IMR-90 (cell line): Measurements from ENCODE around the gene HSF2BP.

Experiments used
- CHD1 ChIP-seq: IDR thresholded peaks from 2 replicates; pipeline ENCODE4 v1.6.1; 2012; ENCODE audit warnings: low read depth, low read length, improper control_type of control experiment
- FOS ChIP-seq: fragments of 150-350 bp; IDR thresholded peaks from 2 replicates; pipeline ENCODE4 v1.6.1; 2016; ENCODE audit warnings: low read depth, low read length
- MAFK ChIP-seq: IDR thresholded peaks from 2 replicates; pipeline ENCODE4 v1.6.1; 2012; ENCODE audit warnings: low read depth, low read length, improper control_type of control experiment
- MAZ ChIP-seq: IDR thresholded peaks from 2 replicates; pipeline ENCODE4 v1.6.1; 2012; ENCODE audit warnings: low read depth, mild to moderate bottlenecking, low read length, improper control_type of control experiment, moderate library complexity, borderline replicate concordance
- MXI1 ChIP-seq: IDR thresholded peaks from 2 replicates; pipeline ENCODE4 v1.6.1; 2012; ENCODE audit warnings: low read depth, mild to moderate bottlenecking, low read length, moderate library complexity, borderline replicate concordance
- POLR2A ChIP-seq: IDR thresholded peaks from 2 replicates; pipeline ENCODE4 v1.6.1; 2012; ENCODE audit warnings: mild to moderate bottlenecking, low read depth, low read length
- RAD21 ChIP-seq: IDR thresholded peaks from 2 replicates; pipeline ENCODE4 v1.6.1; 2012; ENCODE audit warnings: low read length, improper control_type of control experiment
- RFX5 ChIP-seq: IDR thresholded peaks from 2 replicates; pipeline ENCODE4 v1.8.0; 2012; ENCODE audit warnings: low read depth, mild to moderate bottlenecking, low read length, moderate library complexity
- SMC3 ChIP-seq: fragments of 150-350 bp; IDR thresholded peaks from 2 replicates; pipeline ENCODE4 v1.6.1; 2016; ENCODE audit warnings: low read depth, mild to moderate bottlenecking, antibody characterized with exemption, low read length, moderate library complexity
- TF ChIP-seq, protein P1 (sequence below): conservative IDR thresholded peaks from 2 replicates; pipeline ENCODE4 v1.5.1; 2012; ENCODE audit warnings: mild to moderate bottlenecking, low read depth, low read length, improper control_type of control experiment
- TF ChIP-seq, protein P2 (sequence below): fragments of 150-350 bp; IDR thresholded peaks from 2 replicates; pipeline ENCODE4 v1.6.1; 2016; ENCODE audit warnings: low read depth, mild to moderate bottlenecking, low read length, moderate library complexity, borderline replicate concordance
- TF ChIP-seq, protein P3 (sequence below): fragments of 150-350 bp; IDR thresholded peaks from 2 replicates; pipeline ENCODE4 v1.6.1; 2017; ENCODE audit warnings: mild to moderate bottlenecking, antibody characterized with exemption, low read length, low read depth

DNA sequence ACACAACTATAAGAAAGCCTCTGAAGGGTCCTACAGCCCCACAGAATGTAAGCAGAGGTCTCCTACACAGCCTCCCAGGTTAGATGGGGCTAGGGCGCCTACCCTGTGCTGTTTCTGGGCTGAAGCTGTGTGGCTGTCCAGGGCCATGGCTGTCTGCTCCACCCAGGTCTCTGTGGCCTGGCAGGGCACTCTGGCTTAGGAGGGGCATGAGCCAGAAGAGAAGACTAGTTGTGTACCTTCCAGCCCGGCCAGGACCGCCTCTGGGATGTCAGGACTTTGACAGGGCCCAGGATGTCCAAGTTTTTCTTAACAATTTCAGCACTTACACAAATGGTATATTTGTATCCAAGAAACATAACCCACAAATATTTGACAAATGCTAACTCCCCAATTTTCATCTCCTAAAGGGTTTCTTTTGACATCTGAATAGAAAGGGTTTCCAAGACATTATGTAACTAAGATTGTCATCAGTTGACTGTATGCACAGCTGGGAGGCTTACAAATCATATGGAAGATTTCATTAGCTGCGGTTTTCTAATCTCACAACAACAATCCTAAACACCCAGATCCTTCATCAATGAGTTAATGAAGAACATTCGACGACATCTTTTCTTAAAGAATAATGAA lies 80.5 kb downstream of the HSF2BP start:
- TF ChIP-seq FOS: no peak
- TF ChIP-seq, protein P1, sequence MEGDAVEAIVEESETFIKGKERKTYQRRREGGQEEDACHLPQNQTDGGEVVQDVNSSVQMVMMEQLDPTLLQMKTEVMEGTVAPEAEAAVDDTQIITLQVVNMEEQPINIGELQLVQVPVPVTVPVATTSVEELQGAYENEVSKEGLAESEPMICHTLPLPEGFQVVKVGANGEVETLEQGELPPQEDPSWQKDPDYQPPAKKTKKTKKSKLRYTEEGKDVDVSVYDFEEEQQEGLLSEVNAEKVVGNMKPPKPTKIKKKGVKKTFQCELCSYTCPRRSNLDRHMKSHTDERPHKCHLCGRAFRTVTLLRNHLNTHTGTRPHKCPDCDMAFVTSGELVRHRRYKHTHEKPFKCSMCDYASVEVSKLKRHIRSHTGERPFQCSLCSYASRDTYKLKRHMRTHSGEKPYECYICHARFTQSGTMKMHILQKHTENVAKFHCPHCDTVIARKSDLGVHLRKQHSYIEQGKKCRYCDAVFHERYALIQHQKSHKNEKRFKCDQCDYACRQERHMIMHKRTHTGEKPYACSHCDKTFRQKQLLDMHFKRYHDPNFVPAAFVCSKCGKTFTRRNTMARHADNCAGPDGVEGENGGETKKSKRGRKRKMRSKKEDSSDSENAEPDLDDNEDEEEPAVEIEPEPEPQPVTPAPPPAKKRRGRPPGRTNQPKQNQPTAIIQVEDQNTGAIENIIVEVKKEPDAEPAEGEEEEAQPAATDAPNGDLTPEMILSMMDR: no peak
- no peak for TF ChIP-seq MXI1
- no peak for TF ChIP-seq POLR2A
- no peak for TF ChIP-seq CHD1
- TF ChIP-seq RAD21: no peak
- TF ChIP-seq SMC3: no peak
- TF ChIP-seq RFX5: no peak
- TF ChIP-seq MAFK: no peak
- TF ChIP-seq, protein P2, sequence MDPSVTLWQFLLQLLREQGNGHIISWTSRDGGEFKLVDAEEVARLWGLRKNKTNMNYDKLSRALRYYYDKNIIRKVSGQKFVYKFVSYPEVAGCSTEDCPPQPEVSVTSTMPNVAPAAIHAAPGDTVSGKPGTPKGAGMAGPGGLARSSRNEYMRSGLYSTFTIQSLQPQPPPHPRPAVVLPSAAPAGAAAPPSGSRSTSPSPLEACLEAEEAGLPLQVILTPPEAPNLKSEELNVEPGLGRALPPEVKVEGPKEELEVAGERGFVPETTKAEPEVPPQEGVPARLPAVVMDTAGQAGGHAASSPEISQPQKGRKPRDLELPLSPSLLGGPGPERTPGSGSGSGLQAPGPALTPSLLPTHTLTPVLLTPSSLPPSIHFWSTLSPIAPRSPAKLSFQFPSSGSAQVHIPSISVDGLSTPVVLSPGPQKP: no peak
- TF ChIP-seq, protein P3, sequence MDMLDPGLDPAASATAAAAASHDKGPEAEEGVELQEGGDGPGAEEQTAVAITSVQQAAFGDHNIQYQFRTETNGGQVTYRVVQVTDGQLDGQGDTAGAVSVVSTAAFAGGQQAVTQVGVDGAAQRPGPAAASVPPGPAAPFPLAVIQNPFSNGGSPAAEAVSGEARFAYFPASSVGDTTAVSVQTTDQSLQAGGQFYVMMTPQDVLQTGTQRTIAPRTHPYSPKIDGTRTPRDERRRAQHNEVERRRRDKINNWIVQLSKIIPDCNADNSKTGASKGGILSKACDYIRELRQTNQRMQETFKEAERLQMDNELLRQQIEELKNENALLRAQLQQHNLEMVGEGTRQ: no peak
- no peak for TF ChIP-seq MAZ
